ENCODE data around the gene RPL27A. TPM values are rescaled to one million over a fixed set of nuclear protein-coding genes. Genes with fewer than 3 reads are reported as not detected.

Gene RPL27A
- total RNA-seq, 1 donor = 965 TPM

DNA sequence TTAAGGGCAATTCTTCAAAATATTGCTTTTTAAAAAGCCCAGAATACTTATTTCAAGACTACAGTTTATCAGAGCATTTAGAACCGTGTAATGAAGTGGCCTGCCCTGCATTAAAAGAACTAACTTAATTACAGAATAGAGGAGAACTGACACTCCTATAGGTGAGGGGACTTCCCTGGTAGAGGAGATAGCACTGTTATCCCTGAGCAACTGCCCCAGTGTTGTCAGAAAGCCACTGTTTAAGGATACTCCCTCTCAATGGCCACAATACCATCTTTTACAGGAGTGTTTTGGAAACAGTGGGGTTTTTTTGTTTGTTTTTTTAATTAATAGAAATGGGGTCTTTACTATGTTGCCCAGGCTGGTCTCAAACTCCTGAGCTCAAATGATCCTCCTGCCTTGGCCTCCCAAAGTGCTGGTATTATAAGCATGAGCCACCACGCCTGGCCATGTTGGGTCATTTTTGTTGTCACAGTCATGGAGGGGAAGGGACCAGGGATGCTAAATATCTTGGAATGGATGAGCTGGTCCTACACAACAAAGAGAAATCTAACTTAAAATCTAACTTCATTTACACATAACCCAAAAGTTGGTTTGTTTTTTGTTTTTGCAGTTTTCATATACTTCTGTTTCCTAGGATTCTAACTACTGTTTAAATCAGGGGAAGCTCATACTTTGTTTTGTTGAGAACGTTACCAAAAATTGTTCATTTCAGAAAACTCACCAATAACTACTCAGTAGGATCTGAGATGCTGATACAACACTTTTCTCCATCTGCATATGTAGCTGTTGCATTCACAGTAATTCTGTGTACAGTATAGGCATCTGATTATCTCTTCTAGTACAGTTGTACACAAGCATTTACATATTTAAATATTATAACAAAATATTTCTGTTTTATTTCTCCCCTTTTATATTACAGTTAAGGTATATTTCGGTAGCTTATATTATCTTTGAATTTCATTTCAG, 8.1 kb downstream of the RPL27A start:
- TF ChIP-seq, protein P1, sequence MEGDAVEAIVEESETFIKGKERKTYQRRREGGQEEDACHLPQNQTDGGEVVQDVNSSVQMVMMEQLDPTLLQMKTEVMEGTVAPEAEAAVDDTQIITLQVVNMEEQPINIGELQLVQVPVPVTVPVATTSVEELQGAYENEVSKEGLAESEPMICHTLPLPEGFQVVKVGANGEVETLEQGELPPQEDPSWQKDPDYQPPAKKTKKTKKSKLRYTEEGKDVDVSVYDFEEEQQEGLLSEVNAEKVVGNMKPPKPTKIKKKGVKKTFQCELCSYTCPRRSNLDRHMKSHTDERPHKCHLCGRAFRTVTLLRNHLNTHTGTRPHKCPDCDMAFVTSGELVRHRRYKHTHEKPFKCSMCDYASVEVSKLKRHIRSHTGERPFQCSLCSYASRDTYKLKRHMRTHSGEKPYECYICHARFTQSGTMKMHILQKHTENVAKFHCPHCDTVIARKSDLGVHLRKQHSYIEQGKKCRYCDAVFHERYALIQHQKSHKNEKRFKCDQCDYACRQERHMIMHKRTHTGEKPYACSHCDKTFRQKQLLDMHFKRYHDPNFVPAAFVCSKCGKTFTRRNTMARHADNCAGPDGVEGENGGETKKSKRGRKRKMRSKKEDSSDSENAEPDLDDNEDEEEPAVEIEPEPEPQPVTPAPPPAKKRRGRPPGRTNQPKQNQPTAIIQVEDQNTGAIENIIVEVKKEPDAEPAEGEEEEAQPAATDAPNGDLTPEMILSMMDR (IDR thresholded peaks at IDR 0.05; ENCODE audit: insufficient read depth, low read length) = no peak
- no peak overlapping the region for H3K4me3 ChIP-seq (ENCODE audit: low read depth, low read length)
- no peak for DNase-seq (ENCODE audit: low read depth)

DNA sequence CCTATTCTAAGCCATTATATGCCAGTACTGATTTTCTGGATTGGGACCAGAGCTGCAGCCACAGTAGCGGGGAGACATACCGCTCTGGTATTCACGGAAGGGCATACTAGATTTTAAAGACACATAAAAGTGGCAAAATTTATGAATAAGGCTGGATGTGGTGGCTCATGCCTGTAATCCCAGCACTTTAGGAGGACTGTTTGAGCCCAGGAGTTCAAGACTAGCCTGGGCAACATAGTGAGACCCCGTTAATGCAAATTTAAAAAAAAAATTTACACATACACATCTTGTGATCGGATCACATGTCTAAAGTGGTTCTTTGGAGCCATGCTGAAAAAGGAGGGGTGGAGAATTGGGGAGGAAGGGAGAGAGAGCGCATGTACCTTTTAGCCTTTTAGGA, 9.0 kb downstream of the RPL27A start:
- no peak for DNase-seq (ENCODE audit: low read depth)
- TF ChIP-seq, protein P1 (IDR thresholded peaks at IDR 0.05; ENCODE audit: insufficient read depth, low read length) = no peak

DNA sequence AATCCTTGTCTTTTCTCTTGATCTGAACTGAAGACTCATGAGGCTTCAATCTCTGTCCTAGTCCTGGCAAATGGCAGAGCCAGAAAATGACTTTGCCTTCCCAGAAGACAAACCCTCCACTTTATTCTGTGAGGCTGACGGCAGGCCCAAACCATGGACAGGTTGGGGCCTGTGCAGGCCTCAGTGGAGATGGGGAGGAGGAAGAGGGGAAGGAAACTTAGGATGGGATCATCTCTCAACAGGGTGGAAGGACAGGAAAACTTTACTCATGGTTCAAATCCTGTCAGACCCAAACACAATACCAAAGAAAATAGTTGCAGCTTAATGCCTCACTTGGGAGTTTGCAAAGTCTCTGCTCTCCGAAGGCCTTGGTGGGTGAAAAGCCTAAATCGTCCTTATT, 9.8 kb downstream of the RPL27A start:
- no peak overlapping the region for H3K4me3 ChIP-seq (ENCODE audit: low read depth, low read length)
- no peak for DNase-seq (ENCODE audit: low read depth)
- TF ChIP-seq, protein P1 (IDR thresholded peaks at IDR 0.05; ENCODE audit: insufficient read depth, low read length) = no peak

More for the DNA sequence above, 9.0 kb downstream of the RPL27A start:
- no peak overlapping the region for H3K4me3 ChIP-seq (ENCODE audit: low read depth, low read length)

DNA sequence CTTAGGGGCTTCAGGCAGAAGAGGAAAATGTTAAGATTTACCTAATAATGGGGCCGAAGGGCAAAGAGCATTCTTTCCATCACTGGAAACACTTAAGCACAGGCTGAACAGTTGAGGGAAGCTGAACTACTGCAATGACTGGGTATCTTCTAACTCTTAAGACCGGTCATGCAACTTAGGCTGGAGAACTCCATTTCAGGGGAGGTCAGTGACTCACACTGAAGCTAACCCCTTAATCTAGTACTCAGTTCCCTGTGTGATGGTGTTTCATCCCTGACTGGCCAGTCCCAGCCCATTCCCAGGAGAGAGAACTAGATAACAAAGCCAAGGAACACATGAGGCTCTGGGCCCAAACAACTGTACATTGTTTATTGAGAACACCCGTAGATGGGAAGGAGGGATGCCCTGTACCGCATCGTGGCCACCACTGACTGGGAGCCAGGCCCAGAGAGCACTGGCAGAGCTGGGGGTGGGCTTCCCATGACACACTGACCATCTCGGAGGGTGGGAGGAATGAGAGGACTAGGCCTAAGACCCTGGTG, 10.5 kb downstream of the RPL27A start:
- DNase-seq (ENCODE audit: low read depth) = peak; percentile 55
- TF ChIP-seq, protein P1 (IDR thresholded peaks at IDR 0.05; ENCODE audit: insufficient read depth, low read length) = no peak
- no peak overlapping the region for H3K4me3 ChIP-seq (ENCODE audit: low read depth, low read length)

DNA sequence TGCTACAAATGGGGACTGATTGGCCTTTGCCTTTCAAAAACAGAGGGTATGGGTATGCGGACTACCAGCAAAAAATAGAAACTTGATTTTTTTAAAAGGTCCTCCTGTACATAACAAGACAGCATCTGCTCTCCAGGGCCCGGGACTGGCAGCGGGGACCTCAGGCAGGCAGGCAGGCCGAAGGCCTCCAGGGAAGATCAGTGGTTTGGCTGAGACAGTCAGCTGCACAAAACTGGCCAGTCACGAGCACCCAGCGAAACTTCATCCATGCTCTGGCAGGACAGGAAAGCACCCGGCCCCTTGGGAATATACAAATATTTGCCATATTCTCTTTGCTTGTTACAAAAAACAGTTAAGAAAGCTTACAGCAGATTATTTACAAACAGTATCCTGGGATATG, 11.0 kb downstream of the RPL27A start:
- TF ChIP-seq, protein P1 (IDR thresholded peaks at IDR 0.05; ENCODE audit: insufficient read depth, low read length) = no peak
- no peak for DNase-seq (ENCODE audit: low read depth)
- no peak overlapping the region for H3K4me3 ChIP-seq (ENCODE audit: low read depth, low read length)

DNA sequence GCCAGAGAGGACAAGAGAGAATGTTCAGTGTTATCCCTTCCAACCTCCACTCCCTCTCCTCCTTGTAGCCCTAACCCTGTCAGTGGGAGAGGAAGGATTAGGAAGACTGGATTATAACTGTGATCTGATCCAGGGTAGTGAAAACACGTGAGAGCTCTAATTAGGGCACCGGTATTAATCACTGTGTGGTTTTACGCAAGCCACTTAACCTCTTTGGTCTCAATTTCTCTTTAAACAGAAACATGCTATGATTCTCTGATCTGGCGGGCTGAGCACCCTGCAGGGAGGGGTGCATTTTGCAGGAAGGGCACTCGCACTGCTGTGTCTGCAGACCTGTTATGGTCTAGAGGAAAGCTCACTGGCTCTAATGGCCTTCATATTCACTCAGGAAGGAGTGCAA, 11.5 kb downstream of the RPL27A start:
- H3K4me3 ChIP-seq (ENCODE audit: low read depth, low read length) = no peak overlapping the region
- no peak for DNase-seq (ENCODE audit: low read depth)
- TF ChIP-seq, protein P1 (IDR thresholded peaks at IDR 0.05; ENCODE audit: insufficient read depth, low read length) = no peak

All from fibroblast of the aortic adventitia (primary cell).